ENCODE measurements around the gene SH3TC1. TPM values are rescaled to one million over a fixed set of nuclear protein-coding genes. Genes with fewer than 3 reads are reported as not detected.

SH3TC1 gene
- total and polyA plus RNA-seq, 10 donors: 23.3 to 157 (median 62.0) TPM

- peak overlapping the region in 2 of 8 donors; percentile 13 to 33 for H3K27ac ChIP-seq
Measured at GRCh38 chr4:8177552-8177951, 21.5 kb upstream of the SH3TC1 start.

GRCh38 chr4:8177956-8178355, 21.1 kb upstream of the SH3TC1 start:
- H3K9me3 ChIP-seq: no peaks in the 10 kb centered on the region
- 89 to 97% (median 91%) methylated on average over 11 of the region's 11 CpGs for WGBS, 5 donors
- DNase-seq: peak; percentile 70

More at GRCh38 chr4:8177552-8177951, 21.5 kb upstream of the SH3TC1 start:
- H3K9me3 ChIP-seq: no peaks in the 10 kb centered on the region
- 68 to 79% (median 73%) methylated on average over 6 of the region's 6 CpGs for WGBS, 5 donors
- no peaks in the 10 kb centered on the region for H3K36me3 ChIP-seq
- peak; percentile 72 for DNase-seq
- H3K27me3 ChIP-seq (replicated peaks in 1 of 7): no peaks in the 10 kb centered on the region
- no peak for TF ChIP-seq POLR2A (IDR thresholded peaks at IDR 0.05)
- no peak for TF ChIP-seq CTCF (IDR thresholded peaks at IDR 0.05 in 8 of 11, conservative IDR thresholded peaks at IDR 0.05 in 3 of 11)
- TF ChIP-seq POLR2AphosphoS5 (IDR thresholded peaks at IDR 0.05): no peak
- no peak overlapping the region for H3K4me3 ChIP-seq
- H3K4me1 ChIP-seq: peaks cover 0 to 58% (median 34%) of the 10 kb centered on the region in 6 donors
- intact Hi-C loops (cut with DNase I; ENCODE audit: low total_unique reads): no loop called here

GRCh38 chr4:8179074-8179473, 20.0 kb upstream of the SH3TC1 start:
- DNase-seq: no peak
- no peaks in the 10 kb centered on the region for H3K9me3 ChIP-seq
- no peak overlapping the region for H3K27ac ChIP-seq
- WGBS, 5 donors: 91 to 96% (median 92%) methylated on average over 9 to 10 of the region's 10 CpGs
- TF ChIP-seq POLR2A (IDR thresholded peaks at IDR 0.05): no peak
- no peak for TF ChIP-seq CTCF (IDR thresholded peaks at IDR 0.05 in 8 of 11, conservative IDR thresholded peaks at IDR 0.05 in 3 of 11)
- no peak for TF ChIP-seq POLR2AphosphoS5 (IDR thresholded peaks at IDR 0.05)
- H3K36me3 ChIP-seq: no peaks in the 10 kb centered on the region
- H3K4me1 ChIP-seq: peaks cover 5 to 56% (median 28%) of the 10 kb centered on the region in 6 donors
- no peaks in the 10 kb centered on the region for H3K27me3 ChIP-seq (replicated peaks in 1 of 7)
- H3K4me3 ChIP-seq: no peak overlapping the region
- intact Hi-C loops (cut with DNase I; ENCODE audit: low total_unique reads): no loop called here

More at GRCh38 chr4:8177956-8178355, 21.1 kb upstream of the SH3TC1 start:
- peak overlapping the region in 2 of 8 donors; percentile 13 to 33 for H3K27ac ChIP-seq
- no peak overlapping the region for H3K4me3 ChIP-seq
- H3K4me1 ChIP-seq: peaks cover 1 to 58% (median 36%) of the 10 kb centered on the region in 6 donors
- intact Hi-C loops (cut with DNase I; ENCODE audit: low total_unique reads): no loop called here
- no peaks in the 10 kb centered on the region for H3K36me3 ChIP-seq
- TF ChIP-seq CTCF (IDR thresholded peaks at IDR 0.05 in 8 of 11, conservative IDR thresholded peaks at IDR 0.05 in 3 of 11) (no peak), POLR2AphosphoS5 (IDR thresholded peaks at IDR 0.05) (no peak), POLR2A (IDR thresholded peaks at IDR 0.05) (no peak)
- H3K27me3 ChIP-seq (replicated peaks in 1 of 7): no peaks in the 10 kb centered on the region

GRCh38 chr4:8179771-8180170, 19.3 kb upstream of the SH3TC1 start:
- Histone ChIP-seq H3K4me1 (peaks cover 5 to 53% (median 25%) of the 10 kb centered on the region in 6 donors), H3K4me3 (no peak overlapping the region), H3K27me3 (replicated peaks in 1 of 7) (no peaks in the 10 kb centered on the region), H3K36me3 (no peaks in the 10 kb centered on the region), H3K27ac (no peak overlapping the region), H3K9me3 (no peaks in the 10 kb centered on the region)
- no peak for TF ChIP-seq POLR2AphosphoS5 (IDR thresholded peaks at IDR 0.05)
- TF ChIP-seq CTCF (IDR thresholded peaks at IDR 0.05 in 8 of 11, conservative IDR thresholded peaks at IDR 0.05 in 3 of 11): no peak
- no peak for TF ChIP-seq POLR2A (IDR thresholded peaks at IDR 0.05)
- WGBS, 5 donors: 86 to 93% (median 88%) methylated on average over 7 to 9 of the region's 9 CpGs
- intact Hi-C loops (cut with DNase I; ENCODE audit: low total_unique reads): no loop called here
- DNase-seq: no peak
